NCI-H1417 (cell line): ENCODE results near the gene PSMA5.
"Not testable (repeated sequence)": the region's sequence is repeated elsewhere in the genome, so short reads cannot be mapped to it uniquely, and the experiment has no call there.

Experiments
- DNase-seq, 3 experiments: peaks; one replicate each; lab custom pipeline; 2025; lab: John Stamatoyannopoulos, UW

PSMA5 gene

GRCh38 chr1:109392037-109392787 lies 34.0 kb downstream of the PSMA5 start:
- DNase-seq = no peak

GRCh38 chr1:109391626-109392025 lies 34.6 kb downstream of the PSMA5 start:
- no peak for DNase-seq

DNA sequence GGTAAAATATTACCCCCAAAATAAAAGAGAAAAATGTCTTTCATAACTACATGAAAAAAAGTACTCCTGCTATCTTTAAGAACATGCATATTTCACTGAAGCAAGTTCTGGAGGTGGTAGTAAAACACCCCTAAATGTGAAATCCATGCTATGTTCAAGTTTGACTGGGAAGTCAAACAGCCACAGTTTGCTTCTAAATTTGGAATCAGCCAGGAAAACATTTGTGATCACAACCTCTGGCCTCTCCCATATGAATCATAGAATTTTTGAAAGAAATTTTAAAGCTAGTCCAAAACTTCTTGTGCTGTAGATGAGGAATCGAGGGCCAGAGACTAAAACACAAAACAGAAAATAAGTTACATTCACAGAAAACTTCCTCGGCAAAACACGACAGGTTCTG lies 35.1 kb downstream of the PSMA5 start:
- no peak for DNase-seq

DNA sequence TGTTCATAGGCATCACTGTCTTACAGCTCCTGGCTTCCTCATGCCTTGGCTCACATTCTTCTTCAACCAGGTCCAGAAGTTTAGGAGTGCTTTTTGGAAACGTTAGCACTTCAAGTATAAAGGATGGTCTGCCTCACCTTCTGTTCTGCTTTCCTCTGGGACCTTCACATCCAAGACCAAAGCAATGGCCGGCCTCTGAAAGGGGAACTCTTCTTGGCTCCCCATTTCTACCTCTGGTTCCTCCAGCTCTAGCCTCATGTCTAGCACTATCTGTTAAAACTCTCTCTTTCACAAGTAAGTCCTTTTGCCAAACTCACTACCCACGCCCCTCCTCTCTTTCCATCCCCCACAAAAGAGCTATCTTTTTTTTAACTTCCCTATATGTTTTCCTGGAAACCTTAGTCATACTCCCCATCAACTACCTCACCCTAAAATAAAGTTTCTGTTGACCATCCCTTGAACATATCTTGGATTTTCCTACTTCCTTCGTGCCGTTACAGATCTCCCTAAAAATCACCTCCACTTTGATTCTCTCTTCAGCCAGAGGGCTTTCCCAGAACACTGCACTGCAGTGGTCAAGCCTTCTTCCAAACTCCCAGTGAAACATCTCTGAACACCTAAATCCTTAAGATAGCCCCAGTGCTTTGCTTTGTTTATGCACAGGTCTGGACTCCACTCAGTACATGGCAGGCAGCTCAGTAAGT lies 36.5 kb downstream of the PSMA5 start:
- no peak for DNase-seq

DNA sequence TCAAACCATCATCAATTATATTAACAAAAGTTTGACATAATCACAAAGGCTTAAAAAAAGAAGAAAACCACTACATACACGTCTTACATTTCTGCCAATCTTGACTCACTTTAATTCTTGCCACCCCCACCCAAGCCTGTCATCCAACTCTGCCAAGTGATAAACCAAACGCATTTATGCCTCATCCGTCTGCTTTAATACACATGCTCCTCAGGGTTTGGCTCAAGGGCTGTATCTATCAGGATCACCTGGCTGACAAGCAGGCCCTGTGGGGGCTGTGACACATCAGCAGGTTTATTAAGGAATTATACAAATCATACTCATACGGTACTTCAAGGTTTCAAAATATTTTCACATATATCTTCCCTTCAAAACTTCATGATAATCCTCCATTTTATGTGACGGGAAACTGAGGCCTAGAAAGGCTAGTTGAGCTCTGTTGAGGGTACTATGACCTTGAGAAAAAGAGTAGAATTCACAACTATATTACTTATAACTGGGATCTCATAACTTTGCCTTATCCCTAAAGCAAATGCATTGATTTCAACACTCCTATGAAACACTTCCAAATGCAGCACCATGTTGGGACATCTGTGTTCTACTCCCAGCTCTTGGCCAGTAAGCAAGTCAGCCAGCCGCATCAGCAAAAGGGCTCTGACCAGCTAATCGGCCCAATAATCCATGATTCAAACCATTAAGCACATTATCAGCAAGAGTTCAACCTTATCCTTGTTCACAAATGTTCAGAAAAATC lies 37.2 kb downstream of the PSMA5 start:
- no peak for DNase-seq

- no peak for DNase-seq
Observed at GRCh38 chr1:109388208-109388711, 38.0 kb downstream of the PSMA5 start.

DNA sequence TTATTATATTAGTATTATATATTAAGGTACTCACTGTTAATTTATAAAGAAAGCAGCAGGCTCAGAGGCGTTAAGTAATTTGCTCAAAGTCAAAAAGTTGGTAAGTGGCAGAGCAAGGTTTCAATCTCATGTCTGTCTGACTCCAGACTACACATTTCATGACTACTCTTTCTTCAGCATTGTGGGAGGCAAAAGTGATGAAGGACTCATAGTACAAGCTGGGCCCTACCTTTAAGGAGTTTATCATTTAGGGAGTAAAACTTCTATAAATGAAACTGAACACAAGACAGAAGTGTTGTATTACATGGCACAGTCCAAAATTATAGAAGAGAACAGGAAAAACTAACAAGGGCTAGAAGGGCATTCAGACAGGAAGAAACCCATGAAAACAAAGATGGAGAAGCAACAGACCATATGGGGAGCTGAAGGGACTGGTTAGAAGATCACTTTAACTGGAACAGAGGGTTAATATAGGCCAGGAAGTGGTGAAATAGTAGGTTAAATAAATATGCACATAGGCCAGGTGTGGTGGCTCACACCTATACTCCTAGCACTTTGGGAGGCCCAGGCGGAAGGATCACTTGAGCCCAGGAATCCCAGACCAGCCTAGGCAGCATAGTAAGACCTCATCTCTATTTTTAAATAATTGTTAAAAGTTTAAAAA lies 40.1 kb downstream of the PSMA5 start:
- no peak for DNase-seq

- no peak for DNase-seq
Observed at GRCh38 chr1:109385417-109385816, 40.8 kb downstream of the PSMA5 start.

GRCh38 chr1:109383854-109384253 lies 42.4 kb downstream of the PSMA5 start:
- DNase-seq = no peak

DNA sequence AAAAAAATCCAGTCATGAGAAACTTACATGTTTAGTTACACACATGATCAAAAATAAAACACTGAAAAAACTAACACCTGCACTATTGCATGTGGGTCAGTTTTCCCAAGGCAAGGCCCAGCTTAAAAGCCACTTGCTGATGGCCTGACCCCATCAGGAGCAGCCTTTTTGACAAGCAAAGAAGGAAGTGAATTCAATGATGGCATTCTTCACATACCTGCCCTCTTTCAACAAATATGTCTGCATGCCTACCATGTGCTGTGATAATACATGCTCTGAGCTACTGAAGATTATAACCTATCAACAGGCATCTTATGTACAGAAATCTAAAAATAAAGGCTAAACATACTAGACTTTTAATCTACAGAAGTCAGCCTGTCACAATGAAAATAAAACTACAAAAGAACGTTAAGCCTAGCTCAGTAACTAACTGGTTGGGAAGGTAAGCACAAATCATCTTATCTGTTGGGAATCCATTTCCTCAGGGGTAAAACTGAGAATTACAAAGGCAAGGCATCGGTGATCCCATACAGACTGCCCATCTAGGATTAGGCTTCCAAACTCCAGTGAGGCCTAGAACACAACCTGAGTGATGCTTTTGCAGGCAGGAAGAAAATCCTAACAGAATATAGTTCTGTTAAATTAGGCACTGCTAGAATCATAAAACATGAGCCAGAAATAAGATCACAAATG lies 43.0 kb downstream of the PSMA5 start:
- no peak for DNase-seq

- DNase-seq = no peak
Observed at GRCh38 chr1:109381573-109381972, 44.7 kb downstream of the PSMA5 start.

- no peak for DNase-seq
Observed at GRCh38 chr1:109379907-109380306, 46.3 kb downstream of the PSMA5 start.

DNA sequence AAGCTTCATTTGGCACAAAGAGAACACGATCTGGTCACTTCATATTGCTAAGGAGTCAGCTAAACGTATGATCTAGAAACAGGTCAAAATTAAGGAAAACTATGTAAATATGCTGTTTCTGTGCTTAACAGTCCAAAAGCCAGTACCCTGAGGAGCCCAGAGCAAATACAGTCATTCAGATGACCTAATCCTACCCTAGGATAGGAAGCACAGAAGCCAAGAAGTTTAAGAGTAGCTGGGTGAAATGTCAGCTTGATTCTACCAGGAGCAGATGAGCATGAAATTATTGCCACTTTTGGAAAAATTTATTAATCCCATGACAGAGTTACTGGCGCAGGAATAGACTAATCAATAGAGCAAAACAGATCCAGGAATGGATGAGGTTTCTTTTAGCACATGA lies 46.8 kb downstream of the PSMA5 start:
- DNase-seq = no peak

DNA sequence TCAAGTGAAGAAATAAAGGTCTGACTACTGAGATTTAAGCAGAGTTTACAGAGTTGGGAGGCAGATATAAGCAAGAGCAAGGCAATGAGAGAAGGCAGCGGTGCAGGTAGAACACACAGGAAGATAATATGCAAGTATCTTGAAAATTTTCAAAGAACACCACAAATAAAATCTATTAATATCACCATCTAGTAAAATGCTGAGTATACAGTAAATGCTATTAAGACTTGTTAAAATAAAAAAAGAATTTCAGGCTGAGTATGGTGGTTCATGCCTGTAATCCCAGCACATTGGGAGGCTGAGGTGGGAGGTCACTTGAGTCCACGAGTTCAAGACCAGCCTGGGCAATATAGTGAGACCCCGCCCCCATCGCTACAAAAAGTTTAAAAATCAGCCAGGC lies 48.5 kb downstream of the PSMA5 start:
- DNase-seq = no peak

DNA sequence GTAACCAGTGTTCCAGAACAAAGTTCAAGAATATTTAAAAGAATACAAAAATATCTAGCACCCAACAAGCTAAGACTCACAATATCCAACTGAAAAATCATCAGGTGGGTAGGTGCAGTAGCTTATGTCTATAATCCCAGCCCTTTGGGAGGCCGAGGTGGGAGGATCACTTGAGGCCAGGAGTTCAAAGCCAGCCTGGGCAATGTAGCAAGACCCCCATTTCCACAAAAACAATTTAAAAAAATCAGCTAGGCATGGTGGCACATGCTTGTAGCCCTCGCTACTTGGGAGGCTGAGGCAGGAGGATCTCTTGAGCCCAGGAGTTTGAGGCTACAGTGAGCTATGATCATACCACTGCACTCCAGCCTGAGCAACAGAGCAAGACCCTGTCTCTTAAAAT lies 52.6 kb downstream of the PSMA5 start:
- DNase-seq = not testable (repeated sequence)

DNA sequence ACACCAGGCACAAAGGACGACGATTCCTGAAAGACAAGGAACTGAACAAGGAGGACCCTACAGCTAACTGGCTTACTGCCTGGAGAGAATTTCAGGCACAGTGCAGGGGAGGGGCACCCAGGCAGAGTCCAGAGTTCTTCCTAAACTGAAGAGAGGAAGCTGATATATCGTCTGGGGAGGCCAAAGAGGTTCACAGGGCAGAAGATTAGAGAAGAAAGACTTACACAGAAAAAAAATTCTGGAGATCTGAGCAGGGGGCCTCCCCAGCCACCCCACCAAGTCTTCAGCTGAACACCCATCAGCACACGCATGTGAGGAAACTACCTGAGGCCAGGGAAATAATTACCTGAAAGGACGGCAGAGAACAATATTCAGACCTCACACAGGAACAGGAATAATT lies 53.1 kb downstream of the PSMA5 start:
- no peak for DNase-seq

- DNase-seq = no peak
Observed at GRCh38 chr1:109372281-109372680, 54.0 kb downstream of the PSMA5 start.

- DNase-seq = no peak
Observed at GRCh38 chr1:109371341-109371739, 54.9 kb downstream of the PSMA5 start.

DNA sequence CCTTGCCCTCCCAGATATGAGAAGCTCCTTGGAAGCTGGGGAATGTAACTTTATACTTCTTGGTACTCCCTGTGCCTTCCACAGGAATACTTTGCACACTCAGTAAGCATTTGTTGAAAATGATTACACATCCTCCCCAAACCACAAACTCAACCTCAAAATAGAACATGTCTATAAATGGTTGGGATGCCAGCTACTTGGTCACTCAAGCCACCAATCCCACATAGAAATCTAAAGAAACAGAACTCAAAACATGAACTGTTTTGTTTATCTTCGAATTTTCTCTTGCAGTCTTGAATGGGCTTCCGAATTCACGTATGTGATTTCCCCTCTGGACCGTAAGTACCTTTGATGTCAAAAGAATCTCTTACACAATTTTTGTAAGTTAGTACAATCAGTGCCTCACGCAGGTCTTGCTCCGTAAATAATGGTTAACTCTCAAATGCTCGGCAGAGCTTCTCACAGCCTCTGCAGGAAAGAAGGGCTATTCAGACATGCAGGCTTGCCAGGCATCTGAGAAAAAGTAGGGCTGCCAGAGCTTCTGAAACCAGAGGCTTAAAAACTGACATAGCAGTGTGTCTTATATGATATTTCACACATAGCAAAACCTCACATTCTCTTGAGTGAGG lies 55.4 kb downstream of the PSMA5 start:
- DNase-seq = no peak

GRCh38 chr1:109369167-109369746 lies 57.0 kb downstream of the PSMA5 start:
- DNase-seq = no peak

DNA sequence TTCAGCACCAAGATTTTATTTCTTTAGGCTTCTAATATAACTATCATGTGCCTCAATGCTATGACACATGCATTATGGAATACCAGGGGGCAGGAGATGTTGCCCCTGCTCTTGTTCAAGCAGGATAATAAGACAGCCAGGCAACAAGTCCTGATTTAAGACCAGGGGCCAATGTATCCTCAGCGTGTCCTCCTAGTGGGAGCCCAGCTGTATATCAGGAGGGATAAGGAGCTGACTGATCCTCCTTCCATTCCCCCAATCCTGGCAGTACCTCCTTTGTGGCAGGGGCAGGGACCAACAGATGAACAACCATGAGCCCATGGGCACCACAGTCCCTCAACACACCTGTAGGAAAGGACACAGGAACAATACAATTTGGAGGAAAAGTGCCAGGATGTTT lies 57.8 kb downstream of the PSMA5 start:
- no peak for DNase-seq
